Measurements from ENCODE around the gene SPATA1. TPM values are rescaled to one million over a fixed set of nuclear protein-coding genes. Genes with fewer than 3 reads are reported as not detected.

SPATA1 gene
- total RNA-seq, 1 experiment from 2014 or later = 0.52 TPM

DNA sequence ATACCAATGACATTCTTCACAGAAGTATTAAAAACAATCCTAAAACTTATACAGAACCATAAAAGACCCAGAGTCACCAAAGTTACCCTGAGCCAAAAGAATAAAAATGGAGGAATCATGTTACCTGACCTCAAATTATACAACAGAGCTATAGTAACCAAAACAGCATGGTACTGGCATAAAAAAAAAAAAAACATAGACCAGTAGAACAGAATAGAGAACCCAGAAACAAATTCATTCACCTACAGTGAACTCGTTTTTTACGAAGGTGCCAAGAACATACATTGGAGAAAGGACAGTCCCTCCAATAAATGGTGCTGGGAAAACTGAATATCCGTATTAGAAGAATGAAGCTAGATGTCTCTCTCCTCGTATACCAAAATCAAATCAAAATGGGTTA, 2.8 kb downstream of the SPATA1 start:
- no peak overlapping the region for H3K27ac Mint-ChIP-seq (ENCODE audit: unreplicated experiment)
- no peak for DNase-seq
- TF ChIP-seq, protein P1, sequence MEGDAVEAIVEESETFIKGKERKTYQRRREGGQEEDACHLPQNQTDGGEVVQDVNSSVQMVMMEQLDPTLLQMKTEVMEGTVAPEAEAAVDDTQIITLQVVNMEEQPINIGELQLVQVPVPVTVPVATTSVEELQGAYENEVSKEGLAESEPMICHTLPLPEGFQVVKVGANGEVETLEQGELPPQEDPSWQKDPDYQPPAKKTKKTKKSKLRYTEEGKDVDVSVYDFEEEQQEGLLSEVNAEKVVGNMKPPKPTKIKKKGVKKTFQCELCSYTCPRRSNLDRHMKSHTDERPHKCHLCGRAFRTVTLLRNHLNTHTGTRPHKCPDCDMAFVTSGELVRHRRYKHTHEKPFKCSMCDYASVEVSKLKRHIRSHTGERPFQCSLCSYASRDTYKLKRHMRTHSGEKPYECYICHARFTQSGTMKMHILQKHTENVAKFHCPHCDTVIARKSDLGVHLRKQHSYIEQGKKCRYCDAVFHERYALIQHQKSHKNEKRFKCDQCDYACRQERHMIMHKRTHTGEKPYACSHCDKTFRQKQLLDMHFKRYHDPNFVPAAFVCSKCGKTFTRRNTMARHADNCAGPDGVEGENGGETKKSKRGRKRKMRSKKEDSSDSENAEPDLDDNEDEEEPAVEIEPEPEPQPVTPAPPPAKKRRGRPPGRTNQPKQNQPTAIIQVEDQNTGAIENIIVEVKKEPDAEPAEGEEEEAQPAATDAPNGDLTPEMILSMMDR (IDR thresholded peaks at IDR 0.05; ENCODE audit: unreplicated experiment) = no peak
- peaks cover 8% of the 10 kb centered on the region for H3K4me1 Mint-ChIP-seq (ENCODE audit: low read depth, unreplicated experiment)
- BruUV-seq (replicated peaks) = no TSS peak
- intact Hi-C loops (cut with micrococcal nuclease; ENCODE audit: unreplicated experiment) = loop anchor here (5.0 kb wide), 1 partner anchor 63 kb away; the partner anchor contains the start of gene CTBS
- H3K27me3 Mint-ChIP-seq (ENCODE audit: unreplicated experiment) = no peaks in the 10 kb centered on the region
- peaks cover 30% of the 10 kb centered on the region for H3K36me3 Mint-ChIP-seq (ENCODE audit: insufficient read depth, unreplicated experiment)
- H3K9me3 Mint-ChIP-seq (ENCODE audit: low read depth, unreplicated experiment) = no peaks in the 10 kb centered on the region
- H3K4me3 Mint-ChIP-seq (ENCODE audit: low read depth, unreplicated experiment) = no peak overlapping the region
- CTCF ChIA-PET = interaction anchor here (0.7 kb wide), 1 partner anchor 86 kb away, joined by 3 read pairs; no protein-coding TSS in a partner anchor

DNA sequence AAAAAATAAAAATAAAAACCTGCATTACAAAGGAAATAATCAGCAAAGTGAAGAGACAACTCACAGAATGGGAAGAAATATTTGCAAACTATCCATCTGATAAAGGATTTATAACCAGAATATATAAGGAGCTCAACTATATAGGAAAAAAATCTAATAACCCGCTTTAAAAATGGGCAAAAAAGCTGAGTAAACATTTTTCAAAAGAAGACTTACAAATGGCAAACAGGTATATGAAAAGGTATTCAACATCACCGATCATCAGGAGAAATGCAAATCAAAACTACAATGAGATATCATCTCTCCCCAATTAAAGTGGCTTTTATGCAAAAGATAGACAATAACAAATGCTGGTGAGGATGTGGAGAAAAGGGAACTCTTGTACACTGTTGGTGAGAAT, 4.0 kb downstream of the SPATA1 start:
- peaks cover 20% of the 10 kb centered on the region for H3K36me3 Mint-ChIP-seq (ENCODE audit: insufficient read depth, unreplicated experiment)
- no peak overlapping the region for H3K27ac Mint-ChIP-seq (ENCODE audit: unreplicated experiment)
- H3K4me1 Mint-ChIP-seq (ENCODE audit: low read depth, unreplicated experiment) = no peaks in the 10 kb centered on the region
- DNase-seq = no peak
- H3K4me3 Mint-ChIP-seq (ENCODE audit: low read depth, unreplicated experiment) = no peak overlapping the region
- TF ChIP-seq, protein P1 (IDR thresholded peaks at IDR 0.05; ENCODE audit: unreplicated experiment) = no peak
- no peaks in the 10 kb centered on the region for H3K9me3 Mint-ChIP-seq (ENCODE audit: low read depth, unreplicated experiment)
- intact Hi-C loops (cut with micrococcal nuclease; ENCODE audit: unreplicated experiment) = no loop called here
- no TSS peak for BruUV-seq (replicated peaks)
- no peaks in the 10 kb centered on the region for H3K27me3 Mint-ChIP-seq (ENCODE audit: unreplicated experiment)
- CTCF ChIA-PET = no interaction called here

DNA sequence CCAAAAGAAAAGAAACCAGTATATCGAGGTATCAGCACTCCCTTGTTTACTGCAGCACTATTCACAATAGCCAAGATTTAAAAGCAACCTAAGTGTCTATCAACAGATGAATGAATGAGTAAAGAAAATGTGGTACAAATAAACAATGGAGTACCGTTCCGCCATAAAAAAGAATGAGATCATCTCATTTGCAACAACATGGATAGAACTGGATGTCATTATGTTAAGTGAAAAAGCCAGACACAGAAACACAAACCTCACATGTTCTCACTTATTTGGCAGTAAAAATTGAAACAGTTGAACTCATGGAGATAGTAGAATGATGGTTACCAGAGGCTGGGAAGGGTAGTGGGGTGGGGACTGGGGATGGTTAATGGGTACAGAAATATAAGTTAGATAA, 4.5 kb downstream of the SPATA1 start:
- H3K27ac Mint-ChIP-seq (ENCODE audit: unreplicated experiment) = no peak overlapping the region
- no peaks in the 10 kb centered on the region for H3K27me3 Mint-ChIP-seq (ENCODE audit: unreplicated experiment)

DNA sequence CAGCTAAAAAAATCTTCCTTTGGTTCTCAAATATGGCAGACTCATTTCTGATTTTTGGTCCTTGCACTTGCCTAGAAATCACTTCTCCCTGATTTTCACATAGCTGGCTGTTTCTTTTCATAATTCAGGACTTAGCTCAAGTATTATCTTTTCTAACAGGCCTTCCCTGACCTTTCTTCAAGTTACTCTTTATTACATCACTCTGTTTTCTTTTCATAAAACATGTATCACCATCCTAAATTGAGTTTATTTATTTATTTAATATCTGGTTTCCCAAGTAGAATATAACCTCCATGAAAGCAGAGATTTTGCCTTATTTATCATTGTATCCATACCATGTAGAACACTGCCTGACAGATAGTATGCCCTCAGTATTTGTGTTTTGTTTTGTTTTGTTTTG, 18.4 kb downstream of the SPATA1 start:
- H3K4me3 Mint-ChIP-seq (ENCODE audit: low read depth, unreplicated experiment) = no peak overlapping the region
- no peaks in the 10 kb centered on the region for H3K36me3 Mint-ChIP-seq (ENCODE audit: insufficient read depth, unreplicated experiment)
- CTCF ChIA-PET = no interaction called here
- no peak overlapping the region for H3K27ac Mint-ChIP-seq (ENCODE audit: unreplicated experiment)
- no TSS peak for BruUV-seq (replicated peaks)
- H3K27me3 Mint-ChIP-seq (ENCODE audit: unreplicated experiment) = no peaks in the 10 kb centered on the region
- intact Hi-C loops (cut with micrococcal nuclease; ENCODE audit: unreplicated experiment) = no loop called here
- peaks cover 4% of the 10 kb centered on the region for H3K9me3 Mint-ChIP-seq (ENCODE audit: low read depth, unreplicated experiment)
- TF ChIP-seq, protein P1 (IDR thresholded peaks at IDR 0.05; ENCODE audit: unreplicated experiment) = no peak
- H3K4me1 Mint-ChIP-seq (ENCODE audit: low read depth, unreplicated experiment) = no peaks in the 10 kb centered on the region
- DNase-seq = no peak

More for the DNA sequence above, 4.5 kb downstream of the SPATA1 start:
- TF ChIP-seq, protein P1 (IDR thresholded peaks at IDR 0.05; ENCODE audit: unreplicated experiment) = no peak
- BruUV-seq (replicated peaks) = no TSS peak
- intact Hi-C loops (cut with micrococcal nuclease; ENCODE audit: unreplicated experiment) = no loop called here
- Mint-ChIP-seq H3K4me1 (ENCODE audit: low read depth, unreplicated experiment) (no peaks in the 10 kb centered on the region), H3K4me3 (ENCODE audit: low read depth, unreplicated experiment) (no peak overlapping the region), H3K36me3 (ENCODE audit: insufficient read depth, unreplicated experiment) (peaks cover 15% of the 10 kb centered on the region), H3K9me3 (ENCODE audit: low read depth, unreplicated experiment) (no peaks in the 10 kb centered on the region)
- DNase-seq = no peak
- CTCF ChIA-PET = no interaction called here
